Esophagus muscularis mucosa (tissue), 4 donors: ENCODE results near the gene AP1B1. TPM values are rescaled to one million over a fixed set of nuclear protein-coding genes. Genes with fewer than 3 reads are reported as not detected.

Experiments used
- DNase-seq: peaks from one replicate; pipeline ENCODE4 v3.0.0-alpha.2; 2017; ENCODE audit errors: extremely low spot score
- H3K27ac ChIP-seq, 4 donors: fragments of 200-600 bp; sonication (generic); replicated peaks in 1 of 4; 1 replicate in 3 of 4; 2 replicates in 1 of 4; pipeline ENCODE4 v1.5.1; 2016 to 2019; ENCODE audit warnings: mild to moderate bottlenecking in 1 of 4
- H3K27me3 ChIP-seq, 4 donors: fragments of 200-600 bp; sonication (generic); one replicate each; pipeline versions ENCODE4 v1.5.1 to v1.6.0; 2016 to 2019
- H3K36me3 ChIP-seq, 4 donors: fragments of 200-600 bp; sonication (generic); one replicate each; pipeline ENCODE4 v1.5.1; 2016 to 2019
- H3K4me1 ChIP-seq, 4 donors: fragments of 200-600 bp; sonication (generic); one replicate each; pipeline ENCODE4 v1.5.1; 2016 to 2019
- H3K4me3 ChIP-seq, 4 donors: fragments of 200-600 bp; sonication (generic); 1 replicate in 2 of 4; 2 replicates in 2 of 4; pipeline ENCODE4 v1.5.1; 2016 to 2019; ENCODE audit warnings: mild to moderate bottlenecking in 4 of 4, moderate library complexity in 1 of 4
- H3K9me3 ChIP-seq, 4 donors: fragments of 200-600 bp; sonication (generic); 1 replicate in 3 of 4; 2 replicates in 1 of 4; pipeline ENCODE4 v1.5.1; 2016 to 2019
- EP300 ChIP-seq: sonication (generic); formaldehyde crosslinking; IDR thresholded peaks from one replicate; pipeline ENCODE4 v1.6.1; 2017; ENCODE audit warnings: antibody characterized with exemption
- POLR2A ChIP-seq: fragments of 450-650 bp; IDR thresholded peaks from one replicate; pipeline ENCODE4 v1.6.1; 2017; ENCODE audit warnings: antibody characterized with exemption, moderate library complexity, mild to moderate bottlenecking, low read depth
- POLR2AphosphoS5 ChIP-seq, 2 donors: sonication (generic); formaldehyde crosslinking; IDR thresholded peaks; one replicate each; pipeline ENCODE4 v1.6.1; 2017; ENCODE audit warnings: antibody characterized with exemption in 2 of 2
- WGBS: methylation state at CpG from one replicate; pipeline ENCODE4 v1.1.5; 2018; 5-methylcytosine and 5-hydroxymethylcytosine counted together
- intact Hi-C: fragments of 100-400 bp; cut with DNase I; formaldehyde crosslinking; loops from one replicate; pipeline ENCODE4 v1.15.1; 2023
- total RNA-seq, 4 donors: library from RNA; depleted of rRNA; stranded (reverse); fragments of >200 nt; gene quantifications; one replicate each; pipeline versions ENCODE4 v1.1.0 to v1.2.1, GENCODE V29; 2016
- TF ChIP-seq, protein P1 (sequence below), 3 experiments: fragments of 200-600 bp in 2 of 3; fragments of 450-650 bp in 1 of 3; sonication (generic) in 2 of 3; IDR thresholded peaks; one replicate each; pipeline ENCODE4 v1.5.1; 2017 to 2019; ENCODE audit warnings: antibody characterized with exemption in 3 of 3, mild to moderate bottlenecking in 2 of 3, moderate library complexity in 1 of 3

AP1B1 gene
- total RNA-seq, 4 donors from 2014 or later, result 55.6 to 72.2 (median 57.4) TPM

DNA sequence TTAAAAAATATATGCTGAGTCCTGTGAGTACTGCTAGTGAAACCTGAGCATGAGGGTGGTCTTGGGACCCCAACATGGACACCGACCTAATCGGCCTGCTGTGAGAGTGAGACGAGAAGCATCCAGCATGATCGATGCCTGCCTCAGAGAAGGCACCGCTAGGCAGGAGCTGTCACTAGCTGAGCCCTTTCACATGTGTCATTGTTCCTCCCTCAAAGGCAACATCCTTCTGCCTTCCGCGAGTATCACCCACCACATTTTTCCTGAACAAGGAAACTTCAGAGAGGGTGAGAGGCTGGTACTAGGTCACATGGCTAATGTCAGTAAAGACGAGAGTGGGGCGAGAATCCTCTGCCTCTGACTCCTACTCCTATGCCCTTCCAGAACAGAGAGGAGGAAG lies 35.6 kb downstream of the AP1B1 start:
- Histone ChIP-seq H3K27me3 (no peaks in the 10 kb centered on the region), H3K9me3 (no peaks in the 10 kb centered on the region), H3K36me3 (peaks cover 70 to 100% (median 100%) of the 10 kb centered on the region in 4 donors), H3K27ac (no peak overlapping the region), H3K4me1 (no peaks in the 10 kb centered on the region), H3K4me3 (no peak overlapping the region)
- TF ChIP-seq EP300 (no peak), POLR2AphosphoS5 (IDR thresholded peaks at IDR 0.05) (no peak), POLR2A (no peak)
- TF ChIP-seq, protein P1, sequence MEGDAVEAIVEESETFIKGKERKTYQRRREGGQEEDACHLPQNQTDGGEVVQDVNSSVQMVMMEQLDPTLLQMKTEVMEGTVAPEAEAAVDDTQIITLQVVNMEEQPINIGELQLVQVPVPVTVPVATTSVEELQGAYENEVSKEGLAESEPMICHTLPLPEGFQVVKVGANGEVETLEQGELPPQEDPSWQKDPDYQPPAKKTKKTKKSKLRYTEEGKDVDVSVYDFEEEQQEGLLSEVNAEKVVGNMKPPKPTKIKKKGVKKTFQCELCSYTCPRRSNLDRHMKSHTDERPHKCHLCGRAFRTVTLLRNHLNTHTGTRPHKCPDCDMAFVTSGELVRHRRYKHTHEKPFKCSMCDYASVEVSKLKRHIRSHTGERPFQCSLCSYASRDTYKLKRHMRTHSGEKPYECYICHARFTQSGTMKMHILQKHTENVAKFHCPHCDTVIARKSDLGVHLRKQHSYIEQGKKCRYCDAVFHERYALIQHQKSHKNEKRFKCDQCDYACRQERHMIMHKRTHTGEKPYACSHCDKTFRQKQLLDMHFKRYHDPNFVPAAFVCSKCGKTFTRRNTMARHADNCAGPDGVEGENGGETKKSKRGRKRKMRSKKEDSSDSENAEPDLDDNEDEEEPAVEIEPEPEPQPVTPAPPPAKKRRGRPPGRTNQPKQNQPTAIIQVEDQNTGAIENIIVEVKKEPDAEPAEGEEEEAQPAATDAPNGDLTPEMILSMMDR (IDR thresholded peaks at IDR 0.05), result no peak
- 89% methylated on average over 9 of the region's 9 CpGs for WGBS
- DNase-seq, result no peak
- intact Hi-C loops, result no loop called here

DNA sequence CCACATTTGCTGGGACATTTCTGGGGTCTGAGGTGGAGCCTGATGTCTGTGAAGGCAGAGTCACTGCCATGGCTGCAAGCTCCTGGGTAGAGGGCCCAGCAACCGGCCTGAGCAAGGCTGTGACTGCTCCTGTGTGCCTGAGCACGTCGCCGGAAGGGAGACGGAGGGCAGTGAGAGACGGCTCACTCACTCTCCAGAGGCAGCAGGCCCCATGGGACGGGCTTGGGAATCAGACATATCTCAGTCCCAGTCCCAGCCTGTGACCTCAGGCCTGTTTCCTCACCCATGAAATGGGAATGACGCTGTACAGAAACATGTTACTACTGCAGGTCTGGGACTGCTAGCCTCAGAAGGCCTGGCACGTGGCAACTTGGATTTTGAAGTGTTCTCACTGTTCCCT lies 36.5 kb downstream of the AP1B1 start:
- TF ChIP-seq POLR2A, result no peak
- no peak for TF ChIP-seq POLR2AphosphoS5 (IDR thresholded peaks at IDR 0.05)
- TF ChIP-seq, protein P1 (IDR thresholded peaks at IDR 0.05), result no peak
- TF ChIP-seq EP300, result no peak
- H3K4me3 ChIP-seq, result no peak overlapping the region
- 90% methylated on average over 9 of the region's 9 CpGs for WGBS
- no peaks in the 10 kb centered on the region for H3K9me3 ChIP-seq
- intact Hi-C loops, result no loop called here
- DNase-seq, result no peak
- H3K27me3 ChIP-seq, result no peaks in the 10 kb centered on the region
- H3K36me3 ChIP-seq, result peaks cover 69 to 100% (median 99%) of the 10 kb centered on the region in 4 donors
- no peak overlapping the region for H3K27ac ChIP-seq
- H3K4me1 ChIP-seq, result peaks cover 0 to 2% (median under 1%) of the 10 kb centered on the region in 4 donors

DNA sequence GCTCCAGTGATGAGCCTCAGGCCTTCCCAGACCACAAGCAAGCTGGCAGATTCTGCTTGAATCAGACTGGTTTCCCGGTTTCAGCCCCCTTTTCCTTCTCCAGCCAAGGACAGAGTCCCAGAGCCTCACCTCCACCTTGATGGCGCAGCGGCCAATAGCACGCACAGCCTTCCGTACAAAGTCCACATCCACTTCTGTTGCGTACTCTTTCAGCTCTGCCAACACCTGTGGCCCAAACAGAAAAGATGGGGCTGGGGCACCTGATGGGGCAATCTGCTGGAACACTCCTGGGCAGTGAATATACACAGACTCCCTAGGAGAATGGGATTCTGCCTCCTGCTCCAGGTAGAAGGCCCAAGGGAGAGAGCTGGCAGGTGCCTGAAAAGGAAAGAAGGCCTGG lies 37.3 kb downstream of the AP1B1 start:
- no peaks in the 10 kb centered on the region for H3K9me3 ChIP-seq
- peaks cover 0 to 11% (median 8%) of the 10 kb centered on the region in 4 donors for H3K4me1 ChIP-seq
- H3K36me3 ChIP-seq, result peaks cover 61 to 100% (median 99%) of the 10 kb centered on the region in 4 donors
- intact Hi-C loops, result no loop called here
- TF ChIP-seq POLR2AphosphoS5 (IDR thresholded peaks at IDR 0.05) (no peak), POLR2A (no peak), EP300 (no peak)
- TF ChIP-seq, protein P1 (IDR thresholded peaks at IDR 0.05), result no peak
- H3K27ac ChIP-seq, result no peak overlapping the region
- H3K4me3 ChIP-seq, result no peak overlapping the region
- DNase-seq, result no peak
- H3K27me3 ChIP-seq, result no peaks in the 10 kb centered on the region
- WGBS, result 98% methylated on average over 6 of the region's 6 CpGs

DNA sequence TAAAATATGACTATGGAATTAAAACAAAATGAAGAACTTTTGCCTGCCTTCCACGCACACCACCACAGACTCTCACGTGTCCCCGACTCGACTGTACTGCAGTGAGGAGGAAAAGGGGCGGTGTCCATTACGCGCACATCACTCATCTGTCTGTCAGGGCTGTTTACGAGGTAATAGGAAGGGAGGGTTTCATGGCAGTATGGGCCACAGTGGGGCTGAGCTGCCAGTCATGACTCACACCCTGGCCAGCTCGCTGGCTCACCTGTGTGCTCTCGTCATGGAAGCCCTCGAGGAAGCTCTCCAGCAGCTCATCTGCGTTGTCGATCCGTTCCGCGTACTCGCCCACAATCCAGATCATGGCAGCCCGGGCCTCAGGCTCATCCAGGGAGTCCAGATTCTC lies 39.4 kb downstream of the AP1B1 start:
- H3K4me1 ChIP-seq, result peaks cover 7 to 32% (median 22%) of the 10 kb centered on the region in 4 donors
- peaks cover 43 to 93% (median 86%) of the 10 kb centered on the region in 4 donors for H3K36me3 ChIP-seq

More for the DNA sequence above, 39.4 kb downstream of the AP1B1 start:
- H3K9me3 ChIP-seq, result no peaks in the 10 kb centered on the region
- intact Hi-C loops, result no loop called here
- DNase-seq, result no peak
- no peaks in the 10 kb centered on the region for H3K27me3 ChIP-seq
- H3K4me3 ChIP-seq, result no peak overlapping the region
- TF ChIP-seq POLR2A, result no peak
- TF ChIP-seq EP300, result no peak
- TF ChIP-seq, protein P1 (IDR thresholded peaks at IDR 0.05), result no peak
- TF ChIP-seq POLR2AphosphoS5 (IDR thresholded peaks at IDR 0.05), result no peak
- no peak overlapping the region for H3K27ac ChIP-seq
- 88% methylated on average over 18 of the region's 18 CpGs for WGBS
